Large intestine (tissue), 3 donors: ENCODE results near the gene IDH3A. TPM values are rescaled to one million over a fixed set of nuclear protein-coding genes. Genes with fewer than 3 reads are reported as not detected.

Experiments used
- DNase-seq, 2 donors: peaks; one replicate each; pipeline versions ENCODE4 v3.0.0 to v3.0.0-alpha.2; 2013
- H3K27ac ChIP-seq: one replicate; pipeline ENCODE4 v1.5.1; 2013; ENCODE audit warnings: low read length
- H3K27me3 ChIP-seq: 2 replicates; pipeline ENCODE4 v1.6.1; 2013; ENCODE audit warnings: low read length; ENCODE audit not compliant: control insufficient read depth, insufficient read depth
- H3K36me3 ChIP-seq: 2 replicates; pipeline ENCODE4 v1.6.1; 2013; ENCODE audit warnings: low read length; ENCODE audit not compliant: control insufficient read depth, insufficient read depth
- H3K4me1 ChIP-seq: one replicate; pipeline ENCODE4 v1.6.1; 2013; ENCODE audit warnings: low read length; ENCODE audit not compliant: control insufficient read depth, insufficient read depth
- H3K4me3 ChIP-seq: one replicate; pipeline ENCODE4 v1.5.1; 2013; ENCODE audit warnings: low read length
- H3K9me3 ChIP-seq: one replicate; pipeline ENCODE4 v1.6.1; 2013; ENCODE audit warnings: mild to moderate bottlenecking, low read depth, low read length, moderate library complexity; ENCODE audit not compliant: control insufficient read depth
- WGBS: methylation state at CpG from one replicate; pipeline ENCODE4 v1.1.5; 2013; ENCODE audit warnings: low lambda C conversion rate; ENCODE audit not compliant: insufficient coverage; 5-methylcytosine and 5-hydroxymethylcytosine counted together
- polyA plus RNA-seq: library from polyadenylated mRNA; unstranded; fragments of 120-200 nt; gene quantifications from one replicate; pipeline ENCODE4 v1.2.1, GENCODE V29; 2013

The IDH3A gene
- polyA plus RNA-seq, 1 donor = 113 TPM

- peak; percentile 64 to 88 for DNase-seq
- Histone ChIP-seq H3K4me1 (peaks cover 21% of the 10 kb centered on the region), H3K27ac (peak overlapping the region; percentile 17), H3K36me3 (peaks cover 39% of the 10 kb centered on the region), H3K4me3 (no peak overlapping the region), H3K27me3 (no peaks in the 10 kb centered on the region), H3K9me3 (no peaks in the 10 kb centered on the region)
- WGBS = no CpG with 5 or more reads among the region's 16 CpGs
These were observed 43.5 kb upstream of the IDH3A start for GRCh38 chr15:78105476-78106241.

- Histone ChIP-seq H3K4me3 (no peak overlapping the region), H3K27me3 (no peaks in the 10 kb centered on the region), H3K9me3 (no peaks in the 10 kb centered on the region), H3K27ac (no peak overlapping the region), H3K4me1 (peaks cover 21% of the 10 kb centered on the region), H3K36me3 (peaks cover 44% of the 10 kb centered on the region)
- no CpG with 5 or more reads among the region's 8 CpGs for WGBS
- no peak for DNase-seq
These were observed 41.7 kb upstream of the IDH3A start for GRCh38 chr15:78107471-78107870.

GRCh38 chr15:78108300-78109084, 40.7 kb upstream of the IDH3A start:
- Histone ChIP-seq H3K4me3 (no peak overlapping the region), H3K27me3 (no peaks in the 10 kb centered on the region), H3K36me3 (peaks cover 42% of the 10 kb centered on the region), H3K9me3 (no peaks in the 10 kb centered on the region), H3K4me1 (peaks cover 21% of the 10 kb centered on the region), H3K27ac (no peak overlapping the region)
- no CpG with 5 or more reads among the region's 11 CpGs for WGBS
- peak; percentile 72 to 73 for DNase-seq

- no CpG with 5 or more reads among the region's 12 CpGs for WGBS
- peaks cover 21% of the 10 kb centered on the region for H3K4me1 ChIP-seq
- H3K27ac ChIP-seq = no peak overlapping the region
- H3K27me3 ChIP-seq = no peaks in the 10 kb centered on the region
- no peak for DNase-seq
- no peak overlapping the region for H3K4me3 ChIP-seq
- H3K36me3 ChIP-seq = peaks cover 37% of the 10 kb centered on the region
- H3K9me3 ChIP-seq = no peaks in the 10 kb centered on the region
These were observed 40.0 kb upstream of the IDH3A start for GRCh38 chr15:78109156-78109555.

GRCh38 chr15:78110096-78110495, 39.1 kb upstream of the IDH3A start:
- Histone ChIP-seq H3K27me3 (no peaks in the 10 kb centered on the region), H3K9me3 (no peaks in the 10 kb centered on the region), H3K4me1 (peaks cover 15% of the 10 kb centered on the region), H3K36me3 (peaks cover 31% of the 10 kb centered on the region), H3K27ac (no peak overlapping the region), H3K4me3 (no peak overlapping the region)
- no CpG with 5 or more reads among the region's 6 CpGs for WGBS
- no peak for DNase-seq

GRCh38 chr15:78110916-78111475, 38.2 kb upstream of the IDH3A start:
- DNase-seq = no peak
- no CpG with 5 or more reads among the region's 10 CpGs for WGBS
- Histone ChIP-seq H3K9me3 (no peaks in the 10 kb centered on the region), H3K4me1 (peaks cover 6% of the 10 kb centered on the region), H3K27me3 (no peaks in the 10 kb centered on the region), H3K4me3 (no peak overlapping the region), H3K27ac (no peak overlapping the region), H3K36me3 (peaks cover 27% of the 10 kb centered on the region)

GRCh38 chr15:78111788-78112187, 37.4 kb upstream of the IDH3A start:
- no peaks in the 10 kb centered on the region for H3K27me3 ChIP-seq
- no peak overlapping the region for H3K27ac ChIP-seq
- no peak for DNase-seq
- WGBS = no CpG with 5 or more reads among the region's 3 CpGs
- no peak overlapping the region for H3K4me3 ChIP-seq
- H3K4me1 ChIP-seq = no peaks in the 10 kb centered on the region
- no peaks in the 10 kb centered on the region for H3K9me3 ChIP-seq
- H3K36me3 ChIP-seq = peaks cover 23% of the 10 kb centered on the region

- DNase-seq = no peak
- H3K27ac ChIP-seq = no peak overlapping the region
- H3K4me1 ChIP-seq = no peaks in the 10 kb centered on the region
- no CpG with 5 or more reads among the region's 3 CpGs for WGBS
- peaks cover 18% of the 10 kb centered on the region for H3K36me3 ChIP-seq
- no peaks in the 10 kb centered on the region for H3K9me3 ChIP-seq
- H3K27me3 ChIP-seq = no peaks in the 10 kb centered on the region
- H3K4me3 ChIP-seq = no peak overlapping the region
These were observed 36.6 kb upstream of the IDH3A start for GRCh38 chr15:78112551-78112950.

- WGBS = no CpG with 5 or more reads among the region's 5 CpGs
- H3K4me1 ChIP-seq = no peaks in the 10 kb centered on the region
- H3K4me3 ChIP-seq = no peak overlapping the region
- no peaks in the 10 kb centered on the region for H3K27me3 ChIP-seq
- H3K9me3 ChIP-seq = no peaks in the 10 kb centered on the region
- peaks cover 25% of the 10 kb centered on the region for H3K36me3 ChIP-seq
- no peak for DNase-seq
- no peak overlapping the region for H3K27ac ChIP-seq
These were observed 28.6 kb upstream of the IDH3A start for GRCh38 chr15:78120523-78120922.

- H3K27me3 ChIP-seq = no peaks in the 10 kb centered on the region
- H3K36me3 ChIP-seq = peaks cover 25% of the 10 kb centered on the region
- H3K9me3 ChIP-seq = no peaks in the 10 kb centered on the region
- H3K27ac ChIP-seq = no peak overlapping the region
- H3K4me3 ChIP-seq = no peak overlapping the region
- peaks cover 36% of the 10 kb centered on the region for H3K4me1 ChIP-seq
- DNase-seq = no peak
- WGBS = no CpG with 5 or more reads among the region's 3 CpGs
These were observed 23.9 kb upstream of the IDH3A start for GRCh38 chr15:78125267-78125666.
